ENCODE results near the gene OLIG1.

DNA sequence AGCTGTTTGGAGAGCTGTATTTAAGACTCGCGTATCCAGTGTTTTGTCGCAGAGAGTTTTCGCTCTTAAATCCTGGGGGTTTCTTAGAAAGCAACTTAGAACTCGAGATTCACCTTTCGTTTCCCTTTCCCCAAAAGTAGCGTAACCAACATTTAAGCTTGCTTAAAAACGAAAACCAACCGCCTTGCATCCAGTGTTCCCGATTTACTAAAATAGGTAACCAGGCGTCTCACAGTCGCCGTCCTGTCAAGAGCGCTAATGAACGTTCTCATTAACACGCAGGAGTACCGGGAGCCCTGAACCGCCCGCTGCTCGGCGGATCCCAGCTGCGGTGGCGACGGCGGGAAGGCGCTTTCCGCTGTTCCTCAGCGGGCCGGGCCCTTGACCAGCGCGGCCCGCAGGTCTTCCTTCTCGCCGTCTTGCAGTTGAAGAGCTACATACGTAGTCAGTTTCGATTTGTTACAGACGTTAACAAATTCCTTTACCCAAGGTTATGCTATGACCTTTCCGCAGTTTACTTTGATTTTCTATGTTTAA, 1.9 kb downstream of the OLIG1 start:
- TF ChIP-seq POLR2A (IDR thresholded peaks at IDR 0.05; ENCODE audit: low read depth) (no peak), EP300 (IDR thresholded peaks at IDR 0.05) (no peak), POLR2AphosphoS5 (IDR thresholded peaks at IDR 0.05) (no peak)
- TF ChIP-seq, protein P1, sequence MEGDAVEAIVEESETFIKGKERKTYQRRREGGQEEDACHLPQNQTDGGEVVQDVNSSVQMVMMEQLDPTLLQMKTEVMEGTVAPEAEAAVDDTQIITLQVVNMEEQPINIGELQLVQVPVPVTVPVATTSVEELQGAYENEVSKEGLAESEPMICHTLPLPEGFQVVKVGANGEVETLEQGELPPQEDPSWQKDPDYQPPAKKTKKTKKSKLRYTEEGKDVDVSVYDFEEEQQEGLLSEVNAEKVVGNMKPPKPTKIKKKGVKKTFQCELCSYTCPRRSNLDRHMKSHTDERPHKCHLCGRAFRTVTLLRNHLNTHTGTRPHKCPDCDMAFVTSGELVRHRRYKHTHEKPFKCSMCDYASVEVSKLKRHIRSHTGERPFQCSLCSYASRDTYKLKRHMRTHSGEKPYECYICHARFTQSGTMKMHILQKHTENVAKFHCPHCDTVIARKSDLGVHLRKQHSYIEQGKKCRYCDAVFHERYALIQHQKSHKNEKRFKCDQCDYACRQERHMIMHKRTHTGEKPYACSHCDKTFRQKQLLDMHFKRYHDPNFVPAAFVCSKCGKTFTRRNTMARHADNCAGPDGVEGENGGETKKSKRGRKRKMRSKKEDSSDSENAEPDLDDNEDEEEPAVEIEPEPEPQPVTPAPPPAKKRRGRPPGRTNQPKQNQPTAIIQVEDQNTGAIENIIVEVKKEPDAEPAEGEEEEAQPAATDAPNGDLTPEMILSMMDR (IDR thresholded peaks at IDR 0.05): no peak
